ENCODE measurements around the gene OTOG. TPM values are rescaled to one million over a fixed set of nuclear protein-coding genes. Genes with fewer than 3 reads are reported as not detected.

OTOG gene
- total RNA-seq, 3 donors from 2014 or later: not detected

DNA sequence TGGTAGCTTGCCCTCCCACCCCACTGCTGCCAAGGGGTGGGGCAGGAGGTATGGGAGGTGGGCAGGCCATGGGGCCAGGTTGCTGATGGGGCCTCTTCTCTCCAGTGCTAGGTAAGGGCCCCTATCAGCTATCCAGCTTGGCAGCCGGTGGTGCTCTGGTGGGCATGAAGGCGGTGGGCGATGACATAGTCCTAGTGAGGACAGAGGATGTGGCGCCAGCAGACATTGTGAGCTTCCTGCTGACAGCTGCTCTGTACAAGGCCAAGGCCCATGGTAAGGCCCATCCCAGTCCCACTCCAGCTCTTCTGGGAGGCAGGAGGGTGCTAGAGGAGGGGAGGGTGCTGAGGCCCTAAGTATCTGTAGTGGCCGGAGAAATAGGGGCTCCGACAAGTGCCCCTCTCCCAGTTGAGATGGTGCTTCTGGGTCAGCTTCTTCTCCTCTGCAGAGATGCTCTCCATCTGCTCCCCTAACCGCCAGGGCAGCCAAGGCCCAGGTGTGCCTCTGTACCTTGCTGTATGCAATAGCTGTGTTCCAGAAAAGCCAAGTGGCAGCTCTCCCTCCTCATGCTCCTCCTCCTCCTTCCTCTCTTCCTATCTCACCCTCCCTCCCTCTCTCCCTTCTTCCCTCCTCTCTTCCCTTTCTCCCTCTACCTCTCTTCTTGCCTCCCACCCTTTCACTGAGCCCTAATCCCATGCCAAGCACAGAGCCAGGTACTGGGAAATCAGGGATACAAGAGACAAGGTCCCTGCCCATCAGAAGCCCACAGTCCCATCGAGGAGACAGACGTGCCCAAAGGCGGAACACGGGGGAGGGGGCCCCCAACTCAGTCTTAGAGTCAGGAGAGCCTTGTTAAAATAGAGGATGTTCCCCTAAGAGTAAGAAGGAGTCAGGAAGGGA lies 55.3 kb downstream of the OTOG start:
- ATAC-seq (no peak), DNase-seq (no peak)
- H3K4me1 Mint-ChIP-seq (ENCODE audit: low read depth): no peaks in the 10 kb centered on the region
- H3K36me3 Mint-ChIP-seq (ENCODE audit: insufficient read depth): no peaks in the 10 kb centered on the region
- no peak overlapping the region for H3K4me3 Mint-ChIP-seq
- H3K27me3 Mint-ChIP-seq (ENCODE audit: low read depth): no peaks in the 10 kb centered on the region
- H3K9me3 Mint-ChIP-seq: no peaks in the 10 kb centered on the region

DNA sequence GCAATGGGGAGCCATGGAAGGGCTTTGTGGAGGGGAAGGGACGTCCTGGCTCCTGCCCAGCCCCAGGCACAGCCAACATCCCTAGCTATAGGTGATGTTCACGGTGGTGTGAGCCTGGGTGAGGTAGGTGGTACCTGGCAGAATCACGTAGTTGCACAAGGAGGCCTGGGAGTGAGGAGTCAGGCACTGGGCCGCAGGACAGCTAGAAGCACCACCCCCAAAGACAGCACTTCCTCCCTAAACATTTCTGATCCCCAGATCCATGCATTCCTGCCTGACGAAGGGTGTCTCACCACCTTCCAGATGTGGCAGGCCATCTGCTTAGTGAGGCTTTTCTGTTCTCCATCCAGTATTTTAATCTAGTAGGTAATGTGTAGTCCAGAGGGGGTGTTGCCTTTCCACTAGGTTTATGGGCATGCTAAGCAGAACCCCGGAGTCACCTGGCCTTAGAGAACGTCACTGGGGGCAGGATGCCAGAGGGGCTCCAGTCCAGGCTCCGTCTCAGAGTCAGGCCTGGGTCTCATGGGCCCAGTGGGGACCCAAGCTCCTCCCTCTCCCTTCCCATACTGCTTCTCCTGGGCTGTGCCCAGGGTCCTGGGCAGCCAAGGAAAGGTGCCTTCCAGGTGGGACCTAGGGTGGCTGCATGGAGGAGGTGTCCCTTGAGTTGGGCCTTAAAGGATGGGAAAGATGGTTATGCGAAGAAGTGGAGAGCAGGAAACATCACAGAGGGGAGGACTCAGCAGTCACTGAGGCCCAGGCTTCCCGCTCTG lies 56.2 kb downstream of the OTOG start:
- no peaks in the 10 kb centered on the region for H3K36me3 Mint-ChIP-seq (ENCODE audit: insufficient read depth)
- ATAC-seq: no peak
- no peak overlapping the region for H3K4me3 Mint-ChIP-seq
- no peaks in the 10 kb centered on the region for H3K4me1 Mint-ChIP-seq (ENCODE audit: low read depth)
- H3K9me3 Mint-ChIP-seq: no peaks in the 10 kb centered on the region
- no peaks in the 10 kb centered on the region for H3K27me3 Mint-ChIP-seq (ENCODE audit: low read depth)
- no peak for DNase-seq

DNA sequence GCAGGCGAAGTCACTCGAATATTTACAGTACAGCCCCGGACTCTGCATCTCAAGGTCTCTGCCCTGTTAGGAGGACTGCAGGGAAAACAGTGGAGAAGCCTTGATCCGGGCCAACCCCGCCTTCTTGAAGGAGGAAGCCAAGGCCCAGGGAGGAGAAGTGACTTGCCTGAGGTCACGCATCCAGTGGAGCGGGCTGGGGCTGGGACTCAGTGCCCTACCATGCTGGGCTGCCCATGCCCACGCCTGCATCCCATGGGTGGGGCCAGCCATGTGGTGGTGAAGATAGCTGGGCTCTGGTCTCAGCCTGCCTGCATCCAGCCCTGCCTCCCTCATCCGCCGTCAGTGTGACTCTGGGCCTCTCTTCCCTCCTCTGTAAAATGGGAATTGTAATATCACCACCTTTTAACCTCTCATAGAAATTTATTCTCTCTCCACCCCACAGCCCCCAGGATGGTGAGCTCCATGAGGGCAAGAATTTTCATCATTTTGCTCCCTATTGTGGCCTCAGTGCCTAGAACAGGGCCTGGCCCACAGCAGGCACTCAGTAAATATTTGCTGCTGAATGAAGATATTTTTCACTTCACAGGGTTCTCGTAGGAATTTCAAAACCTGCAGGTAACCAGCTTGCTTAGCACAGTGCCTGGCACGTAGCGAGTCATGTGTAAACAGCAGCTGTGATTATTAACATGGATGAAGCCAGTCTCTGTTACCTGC lies 57.3 kb downstream of the OTOG start:
- H3K4me1 Mint-ChIP-seq (ENCODE audit: low read depth): no peaks in the 10 kb centered on the region
- no peaks in the 10 kb centered on the region for H3K9me3 Mint-ChIP-seq
- DNase-seq: no peak
- no peak for ATAC-seq
- H3K36me3 Mint-ChIP-seq (ENCODE audit: insufficient read depth): no peaks in the 10 kb centered on the region
- no peak overlapping the region for H3K4me3 Mint-ChIP-seq
- H3K27me3 Mint-ChIP-seq (ENCODE audit: low read depth): no peaks in the 10 kb centered on the region

DNA sequence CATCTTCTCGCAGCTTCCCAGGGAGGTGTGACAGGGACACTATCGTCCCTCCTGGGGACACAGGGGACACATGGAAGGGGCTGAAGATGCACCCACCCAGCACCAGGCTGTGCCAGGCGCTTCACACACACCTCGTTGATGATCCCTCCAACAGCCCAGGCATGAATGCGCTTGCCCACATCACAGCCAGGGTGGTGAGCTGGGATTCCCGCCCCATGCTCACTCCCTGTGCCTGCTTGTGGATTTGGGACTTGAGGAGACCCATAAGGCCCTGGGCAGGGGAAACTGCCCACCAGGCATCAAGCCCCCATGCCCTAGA lies 57.8 kb downstream of the OTOG start:
- ATAC-seq (no peak), DNase-seq (no peak)
- Mint-ChIP-seq H3K4me1 (ENCODE audit: low read depth) (no peaks in the 10 kb centered on the region), H3K27me3 (ENCODE audit: low read depth) (no peaks in the 10 kb centered on the region), H3K36me3 (ENCODE audit: insufficient read depth) (no peaks in the 10 kb centered on the region), H3K4me3 (no peak overlapping the region), H3K9me3 (no peaks in the 10 kb centered on the region)

DNA sequence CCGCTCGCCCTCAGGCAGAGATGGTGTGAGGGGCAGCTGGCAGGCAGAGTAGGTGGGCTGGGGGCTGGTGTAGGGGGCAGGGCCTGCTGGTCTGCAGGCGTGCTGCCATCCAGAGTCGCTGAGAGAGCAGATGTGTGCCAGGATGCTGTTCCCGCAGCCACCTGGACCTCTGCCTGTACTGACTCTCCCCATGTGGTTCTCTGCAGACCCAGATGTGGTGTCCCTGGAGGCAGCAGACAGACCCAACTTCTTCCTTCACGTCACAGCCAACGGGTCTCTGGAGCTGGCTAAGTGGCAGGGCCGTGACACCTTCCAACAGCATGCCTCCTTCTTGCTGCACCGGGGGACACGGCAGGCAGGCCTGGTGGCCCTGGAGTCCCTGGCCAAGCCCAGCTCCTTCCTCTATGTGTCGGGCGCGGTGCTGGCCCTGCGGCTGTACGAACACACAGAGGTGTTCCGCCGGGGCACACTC lies 58.6 kb downstream of the OTOG start:
- H3K9me3 Mint-ChIP-seq: no peaks in the 10 kb centered on the region
- H3K4me1 Mint-ChIP-seq (ENCODE audit: low read depth): no peaks in the 10 kb centered on the region
- H3K4me3 Mint-ChIP-seq: no peak overlapping the region
- DNase-seq: no peak
- no peaks in the 10 kb centered on the region for H3K27me3 Mint-ChIP-seq (ENCODE audit: low read depth)
- ATAC-seq: no peak
- no peaks in the 10 kb centered on the region for H3K36me3 Mint-ChIP-seq (ENCODE audit: insufficient read depth)

DNA sequence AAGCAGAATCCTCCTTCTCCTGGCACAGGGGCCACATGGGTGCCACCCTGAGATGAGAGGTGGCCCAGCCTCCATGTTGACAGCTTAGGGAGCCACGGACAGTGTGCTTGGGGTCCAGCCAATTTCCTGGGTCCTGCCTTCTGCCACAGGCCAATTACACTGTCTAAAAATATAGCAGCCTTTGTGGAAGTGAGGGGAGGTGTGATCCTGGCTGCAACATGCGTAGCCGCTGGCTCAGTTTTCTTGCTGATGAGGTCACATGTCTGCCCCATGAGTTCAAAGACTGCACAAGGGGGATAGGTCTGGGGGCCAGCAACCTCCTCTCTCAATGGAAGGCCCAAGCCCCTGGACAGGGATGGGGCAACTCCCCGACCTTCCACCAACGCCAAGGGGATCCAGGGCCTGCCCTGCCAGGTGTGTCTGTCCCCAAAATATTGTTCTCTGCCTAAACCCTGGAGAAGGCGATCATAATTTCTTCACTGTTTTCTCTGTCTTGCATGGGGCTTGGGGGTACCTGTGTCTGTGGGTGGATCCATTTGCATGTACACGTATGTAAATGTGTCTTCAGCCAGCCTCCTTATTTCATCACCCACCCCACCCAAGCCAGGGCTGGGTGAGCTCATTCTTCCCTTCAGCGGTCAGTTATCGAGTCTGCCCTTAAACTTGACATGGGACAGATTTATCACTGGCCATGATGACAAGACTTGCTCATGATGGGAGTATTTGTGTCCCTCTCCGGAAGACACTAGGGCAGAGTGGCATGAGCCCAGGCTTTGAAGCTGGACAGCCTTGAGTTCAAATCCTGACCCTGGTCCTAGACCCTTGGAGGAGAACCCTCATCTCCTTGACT lies 59.4 kb downstream of the OTOG start:
- Mint-ChIP-seq H3K27me3 (ENCODE audit: low read depth) (no peaks in the 10 kb centered on the region), H3K4me1 (ENCODE audit: low read depth) (no peaks in the 10 kb centered on the region), H3K36me3 (ENCODE audit: insufficient read depth) (no peaks in the 10 kb centered on the region), H3K9me3 (no peaks in the 10 kb centered on the region), H3K4me3 (no peak overlapping the region)
- no peak for ATAC-seq
- no peak for DNase-seq

DNA sequence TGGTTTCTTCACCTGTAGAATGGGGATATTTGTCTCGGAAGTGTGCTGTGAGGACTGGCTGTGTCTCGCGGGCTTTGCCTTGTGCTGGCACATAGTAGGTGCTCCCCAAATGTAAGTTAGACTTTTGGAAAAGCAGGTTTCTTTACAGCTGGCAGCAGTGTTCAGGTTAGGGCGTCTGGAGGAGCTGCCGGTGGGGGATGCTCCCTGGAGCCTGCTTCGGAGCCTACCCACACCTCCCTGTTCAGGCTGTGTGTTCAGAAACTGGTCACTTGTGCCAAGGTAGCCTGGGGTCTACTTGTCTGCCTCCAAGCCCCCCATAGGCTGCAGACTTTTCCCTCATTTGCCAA lies 60.0 kb downstream of the OTOG start:
- no peak overlapping the region for H3K4me3 Mint-ChIP-seq
- H3K27me3 Mint-ChIP-seq (ENCODE audit: low read depth): peaks cover 3% of the 10 kb centered on the region
- H3K4me1 Mint-ChIP-seq (ENCODE audit: low read depth): no peaks in the 10 kb centered on the region
- no peaks in the 10 kb centered on the region for H3K9me3 Mint-ChIP-seq
- no peak for DNase-seq
- no peak for ATAC-seq
- no peaks in the 10 kb centered on the region for H3K36me3 Mint-ChIP-seq (ENCODE audit: insufficient read depth)

DNA sequence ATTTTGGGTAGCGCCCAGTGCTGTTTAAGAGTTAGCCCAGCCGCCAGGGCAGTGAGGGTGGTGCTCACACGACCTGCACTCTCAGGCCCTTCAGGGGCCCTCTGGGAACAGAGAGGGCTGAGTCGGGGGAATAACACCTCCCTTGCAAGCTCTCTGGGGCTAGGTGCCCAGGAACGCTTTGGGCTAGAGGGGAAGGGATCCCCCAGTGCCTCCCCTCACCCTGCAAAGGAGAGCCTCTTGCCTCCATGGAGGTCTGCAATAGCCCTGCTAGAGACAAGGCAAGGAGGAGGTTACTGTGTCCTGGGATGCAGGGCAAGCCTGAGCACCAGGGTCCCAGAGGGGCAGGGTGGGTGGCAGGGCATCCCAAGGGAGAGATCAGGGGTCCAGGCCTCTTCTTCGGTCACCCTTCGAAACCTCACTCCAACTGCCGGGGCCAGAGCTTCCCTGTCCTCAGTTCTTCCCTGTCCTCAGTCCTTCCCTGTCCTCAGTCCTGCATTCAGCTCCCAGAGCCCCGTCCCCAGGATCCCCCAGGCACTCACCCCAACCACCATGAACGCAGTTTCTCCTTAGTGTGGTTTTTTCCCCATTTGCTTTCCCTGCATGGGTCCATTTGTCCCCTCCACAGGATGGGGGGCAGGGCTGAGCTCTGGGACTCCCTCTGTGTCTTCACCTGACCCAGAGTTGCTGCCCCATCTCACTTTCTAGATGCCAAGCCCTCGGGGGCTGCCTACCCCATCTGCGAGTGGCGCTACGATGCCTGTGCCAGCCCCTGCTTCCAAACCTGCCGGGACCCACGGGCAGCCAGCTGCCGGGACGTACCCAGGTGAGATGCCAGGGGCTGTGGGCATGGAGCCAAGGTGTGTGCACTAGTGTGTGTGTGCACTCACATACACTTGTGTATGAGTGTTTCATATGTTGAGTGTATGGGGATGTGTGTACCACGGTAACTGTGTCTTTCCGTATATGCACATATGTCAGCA lies 60.8 kb downstream of the OTOG start:
- Mint-ChIP-seq H3K27me3 (ENCODE audit: low read depth) (peaks cover 3% of the 10 kb centered on the region), H3K9me3 (no peaks in the 10 kb centered on the region), H3K36me3 (ENCODE audit: insufficient read depth) (no peaks in the 10 kb centered on the region), H3K4me3 (no peak overlapping the region), H3K4me1 (ENCODE audit: low read depth) (no peaks in the 10 kb centered on the region)
- no peak for DNase-seq
- no peak for ATAC-seq

DNA sequence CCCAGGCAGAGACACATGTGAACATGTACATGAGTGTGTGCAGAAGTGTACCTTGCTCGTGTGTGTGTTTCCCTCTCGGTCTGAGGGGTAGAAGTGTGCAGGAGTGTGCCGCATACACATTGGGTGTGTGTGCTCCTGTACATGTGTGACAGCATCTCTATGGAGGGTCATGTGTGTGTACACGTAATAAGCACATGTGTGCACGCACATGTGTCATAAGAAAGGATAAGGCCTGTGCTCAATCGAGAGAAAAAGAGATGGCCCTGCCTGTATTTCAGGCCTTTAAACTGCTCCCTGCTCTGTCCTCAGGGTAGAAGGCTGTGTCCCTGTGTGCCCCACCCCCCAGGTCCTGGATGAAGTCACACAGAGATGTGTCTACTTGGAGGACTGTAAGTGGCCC lies 61.8 kb downstream of the OTOG start:
- no peaks in the 10 kb centered on the region for H3K9me3 Mint-ChIP-seq
- ATAC-seq: no peak
- H3K36me3 Mint-ChIP-seq (ENCODE audit: insufficient read depth): no peaks in the 10 kb centered on the region
- no peaks in the 10 kb centered on the region for H3K4me1 Mint-ChIP-seq (ENCODE audit: low read depth)
- H3K27me3 Mint-ChIP-seq (ENCODE audit: low read depth): peaks cover 3% of the 10 kb centered on the region
- H3K4me3 Mint-ChIP-seq: no peak overlapping the region
- no peak for DNase-seq

DNA sequence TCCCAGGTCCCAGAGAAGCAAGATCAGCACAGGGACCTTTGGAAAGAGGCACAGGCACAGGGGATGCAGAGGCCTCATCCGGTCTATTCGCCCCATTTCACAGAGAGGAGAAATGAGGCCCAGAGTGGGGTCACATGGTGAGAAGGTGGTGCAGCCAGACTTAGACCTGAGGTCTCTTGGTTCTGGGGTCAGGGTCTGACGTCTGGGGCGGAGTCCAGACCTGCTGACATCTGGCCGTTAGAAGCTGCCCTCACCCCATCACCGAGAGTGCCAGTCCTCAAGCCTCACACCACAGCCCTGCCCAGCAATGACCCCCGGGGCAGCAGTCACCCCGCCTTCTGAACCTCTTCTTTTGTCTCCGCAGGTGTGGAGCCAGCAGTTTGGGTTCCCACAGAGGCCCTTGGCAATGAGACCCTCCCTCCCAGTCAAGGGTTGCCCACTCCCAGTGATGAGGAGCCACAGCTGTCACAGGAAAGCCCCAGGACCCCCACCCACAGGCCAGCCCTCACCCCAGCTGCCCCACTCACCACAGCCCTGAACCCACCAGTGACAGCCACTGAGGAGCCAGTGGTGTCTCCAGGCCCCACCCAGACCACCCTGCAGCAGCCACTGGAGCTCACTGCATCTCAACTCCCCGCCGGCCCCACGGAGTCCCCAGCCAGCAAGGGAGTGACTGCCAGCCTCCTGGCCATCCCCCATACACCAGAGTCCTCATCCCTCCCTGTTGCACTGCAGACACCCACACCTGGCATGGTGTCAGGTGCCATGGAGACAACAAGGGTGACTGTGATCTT lies 62.4 kb downstream of the OTOG start:
- Mint-ChIP-seq H3K4me3 (no peak overlapping the region), H3K36me3 (ENCODE audit: insufficient read depth) (no peaks in the 10 kb centered on the region), H3K9me3 (no peaks in the 10 kb centered on the region), H3K4me1 (ENCODE audit: low read depth) (no peaks in the 10 kb centered on the region), H3K27me3 (ENCODE audit: low read depth) (peaks cover 4% of the 10 kb centered on the region)
- DNase-seq (no peak), ATAC-seq (no peak)

DNA sequence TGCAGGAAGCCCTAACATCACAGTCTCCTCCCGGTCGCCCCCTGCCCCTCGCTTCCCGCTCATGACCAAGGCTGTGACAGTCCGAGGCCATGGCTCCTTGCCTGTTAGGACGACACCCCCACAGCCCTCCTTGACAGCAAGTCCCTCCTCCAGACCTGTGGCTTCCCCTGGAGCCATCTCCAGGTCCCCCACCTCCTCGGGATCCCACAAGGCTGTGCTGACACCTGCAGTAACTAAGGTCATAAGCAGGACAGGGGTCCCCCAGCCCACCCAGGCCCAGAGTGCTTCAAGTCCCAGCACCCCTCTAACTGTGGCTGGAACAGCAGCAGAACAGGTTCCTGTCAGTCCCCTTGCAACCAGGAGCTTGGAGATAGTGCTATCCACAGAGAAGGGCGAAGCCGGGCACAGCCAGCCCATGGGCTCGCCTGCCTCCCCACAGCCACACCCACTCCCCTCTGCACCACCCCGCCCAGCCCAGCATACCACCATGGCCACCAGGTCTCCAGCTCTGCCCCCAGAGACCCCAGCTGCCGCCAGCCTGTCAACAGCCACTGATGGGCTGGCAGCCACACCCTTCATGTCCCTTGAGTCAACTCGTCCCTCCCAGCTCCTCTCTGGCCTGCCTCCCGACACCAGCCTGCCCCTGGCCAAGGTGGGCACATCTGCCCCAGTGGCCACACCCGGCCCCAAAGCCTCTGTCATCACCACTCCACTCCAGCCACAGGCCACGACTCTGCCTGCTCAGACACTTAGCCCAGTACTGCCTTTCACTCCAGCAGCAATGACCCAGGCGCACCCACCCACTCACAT lies 63.2 kb downstream of the OTOG start:
- DNase-seq (no peak), ATAC-seq (no peak)
- no peaks in the 10 kb centered on the region for H3K4me1 Mint-ChIP-seq (ENCODE audit: low read depth)
- H3K9me3 Mint-ChIP-seq: no peaks in the 10 kb centered on the region
- no peak overlapping the region for H3K4me3 Mint-ChIP-seq
- H3K36me3 Mint-ChIP-seq (ENCODE audit: insufficient read depth): no peaks in the 10 kb centered on the region
- H3K27me3 Mint-ChIP-seq (ENCODE audit: low read depth): peaks cover 7% of the 10 kb centered on the region

DNA sequence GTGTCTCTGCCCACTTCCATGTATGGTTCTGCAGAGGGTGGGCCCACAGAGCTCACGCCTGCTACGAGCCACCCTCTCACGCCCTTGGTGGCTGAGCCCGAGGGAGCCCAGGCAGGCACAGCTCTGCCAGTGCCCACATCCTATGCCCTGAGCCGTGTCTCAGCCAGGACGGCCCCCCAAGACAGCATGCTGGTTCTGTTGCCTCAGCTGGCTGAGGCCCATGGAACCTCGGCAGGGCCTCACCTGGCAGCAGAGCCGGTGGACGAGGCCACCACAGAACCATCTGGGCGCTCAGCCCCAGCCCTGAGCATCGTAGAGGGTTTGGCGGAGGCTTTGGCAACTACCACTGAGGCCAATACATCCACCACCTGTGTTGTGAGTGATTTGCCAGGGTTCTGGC lies 64.0 kb downstream of the OTOG start:
- ATAC-seq: no peak
- H3K36me3 Mint-ChIP-seq (ENCODE audit: insufficient read depth): no peaks in the 10 kb centered on the region
- H3K9me3 Mint-ChIP-seq: no peaks in the 10 kb centered on the region
- peaks cover 7% of the 10 kb centered on the region for H3K27me3 Mint-ChIP-seq (ENCODE audit: low read depth)
- no peaks in the 10 kb centered on the region for H3K4me1 Mint-ChIP-seq (ENCODE audit: low read depth)
- H3K4me3 Mint-ChIP-seq: no peak overlapping the region
- DNase-seq: no peak

All from activated T-cell treated with anti-CD3 and anti-CD28 coated beads, Interleukin-2, amount 50 U/mL, for 4 hours (primary cell).